ENCODE data around the gene NHERF2. TPM values are rescaled to one million over a fixed set of nuclear protein-coding genes. Genes with fewer than 3 reads are reported as not detected.

The NHERF2 gene
- total and polyA plus RNA-seq, 2 experiments from 2014 or later: 12.0 to 16.5 TPM

DNA sequence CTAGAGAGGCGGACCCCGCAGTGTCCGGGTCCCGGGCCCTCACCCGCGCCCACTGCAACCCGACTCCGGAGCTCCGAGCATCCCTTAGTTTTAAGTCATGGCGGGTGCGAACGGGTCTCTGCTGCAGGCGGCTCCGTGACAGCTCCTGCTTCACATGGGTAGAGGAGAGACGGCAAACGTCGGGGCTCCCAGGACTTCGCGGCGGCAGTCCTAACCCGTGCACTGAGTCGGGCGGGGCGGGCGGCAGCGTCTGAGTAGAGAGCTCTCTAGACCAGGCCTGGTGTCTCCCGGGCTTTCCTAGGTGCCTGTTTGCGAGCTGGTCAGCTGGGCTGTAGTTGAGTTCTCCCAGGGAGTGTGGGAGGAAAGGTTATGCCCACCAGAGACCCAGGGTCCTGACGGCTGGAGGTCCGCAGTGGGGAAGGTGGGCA is 21.4 kb downstream of the NHERF2 start:
- H3K27me3 Mint-ChIP-seq (ENCODE audit: insufficient read depth, low read depth, poor library complexity): peaks cover 12% of the 10 kb centered on the region
- Histone ChIP-seq H3F3A (replicated peaks; ENCODE audit: low read depth) (0 out of 2 replicates have a peak, but pooled peaks cover 5% of the 10 kb centered on the region), H3K27ac (ENCODE audit: low read depth) (no peak overlapping the region), H2AFZ (peak overlapping the region; percentile 85), H3K79me2 (replicated peaks; ENCODE audit: insufficient read depth) (peaks cover 22% of the 10 kb centered on the region), H3K4me2 (peak overlapping the region; percentile 96), H3K36me3 (ENCODE audit: insufficient read depth) (no peaks in the 10 kb centered on the region), H3K27me3 (ENCODE audit: insufficient read depth) (no peaks in the 10 kb centered on the region), H3K4me1 (ENCODE audit: insufficient read depth) (peaks cover 10% of the 10 kb centered on the region; the same call in 1 of the 2 replicates), H3K4me3 (peak overlapping the region; percentile 97), H4K20me1 (replicated peaks; ENCODE audit: insufficient read depth) (no peaks in the 10 kb centered on the region), H3K9me2 (ENCODE audit: insufficient read depth) (no peaks in the 10 kb centered on the region)
- ATAC-seq (peak; percentile 29), DNase-seq (ENCODE audit: low spot score) (no peak)
- H3K27ac Mint-ChIP-seq: no peak overlapping the region
- no peaks in the 10 kb centered on the region for H3K9me3 Mint-ChIP-seq
- TF ChIP-seq, protein P1, sequence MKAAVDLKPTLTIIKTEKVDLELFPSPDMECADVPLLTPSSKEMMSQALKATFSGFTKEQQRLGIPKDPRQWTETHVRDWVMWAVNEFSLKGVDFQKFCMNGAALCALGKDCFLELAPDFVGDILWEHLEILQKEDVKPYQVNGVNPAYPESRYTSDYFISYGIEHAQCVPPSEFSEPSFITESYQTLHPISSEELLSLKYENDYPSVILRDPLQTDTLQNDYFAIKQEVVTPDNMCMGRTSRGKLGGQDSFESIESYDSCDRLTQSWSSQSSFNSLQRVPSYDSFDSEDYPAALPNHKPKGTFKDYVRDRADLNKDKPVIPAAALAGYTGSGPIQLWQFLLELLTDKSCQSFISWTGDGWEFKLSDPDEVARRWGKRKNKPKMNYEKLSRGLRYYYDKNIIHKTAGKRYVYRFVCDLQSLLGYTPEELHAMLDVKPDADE (IDR thresholded peaks at IDR 0.05): no peak
- TF ChIP-seq, protein P2, sequence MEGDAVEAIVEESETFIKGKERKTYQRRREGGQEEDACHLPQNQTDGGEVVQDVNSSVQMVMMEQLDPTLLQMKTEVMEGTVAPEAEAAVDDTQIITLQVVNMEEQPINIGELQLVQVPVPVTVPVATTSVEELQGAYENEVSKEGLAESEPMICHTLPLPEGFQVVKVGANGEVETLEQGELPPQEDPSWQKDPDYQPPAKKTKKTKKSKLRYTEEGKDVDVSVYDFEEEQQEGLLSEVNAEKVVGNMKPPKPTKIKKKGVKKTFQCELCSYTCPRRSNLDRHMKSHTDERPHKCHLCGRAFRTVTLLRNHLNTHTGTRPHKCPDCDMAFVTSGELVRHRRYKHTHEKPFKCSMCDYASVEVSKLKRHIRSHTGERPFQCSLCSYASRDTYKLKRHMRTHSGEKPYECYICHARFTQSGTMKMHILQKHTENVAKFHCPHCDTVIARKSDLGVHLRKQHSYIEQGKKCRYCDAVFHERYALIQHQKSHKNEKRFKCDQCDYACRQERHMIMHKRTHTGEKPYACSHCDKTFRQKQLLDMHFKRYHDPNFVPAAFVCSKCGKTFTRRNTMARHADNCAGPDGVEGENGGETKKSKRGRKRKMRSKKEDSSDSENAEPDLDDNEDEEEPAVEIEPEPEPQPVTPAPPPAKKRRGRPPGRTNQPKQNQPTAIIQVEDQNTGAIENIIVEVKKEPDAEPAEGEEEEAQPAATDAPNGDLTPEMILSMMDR (conservative IDR thresholded peaks at IDR 0.05; ENCODE audit: low read depth in 2 of 2): no peak
- TF ChIP-seq JUNB (IDR thresholded peaks at IDR 0.05; ENCODE audit: unreplicated experiment) (no peak), EZH2 (IDR thresholded peaks at IDR 0.05; ENCODE audit: low read depth, unreplicated experiment) (no peak), POLR2AphosphoS5 (IDR thresholded peaks at IDR 0.05; ENCODE audit: low read depth) (no peak), ZNF114 (CRISPR knock-in tag; IDR thresholded peaks at IDR 0.05) (no peak), ZNF331 (CRISPR knock-in tag; IDR thresholded peaks at IDR 0.05; ENCODE audit: low read depth) (no peak), NANOG (IDR thresholded peaks at IDR 0.05; ENCODE audit: borderline replicate concordance) (no peak)
- peak overlapping the region; percentile 92 for H3K4me3 Mint-ChIP-seq
- H3K4me1 Mint-ChIP-seq: peaks cover 8% of the 10 kb centered on the region
- H3K36me3 Mint-ChIP-seq (ENCODE audit: low read depth): peaks cover 7% of the 10 kb centered on the region; the same call in 2 of the 3 replicates

DNA sequence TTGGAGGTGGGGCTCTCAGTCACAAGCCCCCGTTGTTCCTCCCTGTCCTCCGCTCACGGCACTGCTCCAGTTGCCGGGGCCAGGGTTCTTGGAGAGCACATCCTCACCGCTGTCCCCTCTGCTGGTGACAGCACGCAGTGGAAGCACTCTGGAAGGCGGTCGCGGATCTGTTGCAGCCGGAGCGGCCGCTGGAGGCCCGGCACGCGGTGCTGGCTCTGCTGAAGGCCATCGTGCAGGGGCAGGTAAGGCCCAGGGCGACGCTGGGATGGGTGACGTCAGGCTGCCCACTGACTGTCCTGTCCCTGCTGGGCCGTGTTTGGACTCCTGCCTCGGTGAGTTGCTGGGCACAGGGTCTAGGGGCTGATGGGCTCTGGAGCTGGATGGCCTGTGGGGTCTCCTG is 26.5 kb downstream of the NHERF2 start:
- ATAC-seq (no peak), DNase-seq (ENCODE audit: low spot score) (no peak)
- Histone ChIP-seq H4K20me1 (replicated peaks; ENCODE audit: insufficient read depth) (no peaks in the 10 kb centered on the region), H3K4me3 (no peak overlapping the region), H3K27me3 (ENCODE audit: insufficient read depth) (no peaks in the 10 kb centered on the region), H3K9me2 (ENCODE audit: insufficient read depth) (no peaks in the 10 kb centered on the region), H3K36me3 (ENCODE audit: insufficient read depth) (no peaks in the 10 kb centered on the region; the same call in 1 of the 2 replicates), H3K4me1 (ENCODE audit: insufficient read depth) (peaks cover 4% of the 10 kb centered on the region; the same call in 1 of the 2 replicates), H3F3A (replicated peaks; ENCODE audit: low read depth) (no peaks in the 10 kb centered on the region), H3K27ac (ENCODE audit: low read depth) (no peak overlapping the region), H3K79me2 (replicated peaks; ENCODE audit: insufficient read depth) (peaks cover 10% of the 10 kb centered on the region), H2AFZ (no peak overlapping the region), H3K4me2 (no peak overlapping the region)
- Mint-ChIP-seq H3K27me3 (ENCODE audit: insufficient read depth, low read depth, poor library complexity) (peaks cover 8% of the 10 kb centered on the region), H3K4me1 (peaks cover 5% of the 10 kb centered on the region; the same call in 2 of the 3 replicates), H3K27ac (no peak overlapping the region), H3K36me3 (ENCODE audit: low read depth) (peaks cover 17% of the 10 kb centered on the region), H3K9me3 (no peaks in the 10 kb centered on the region), H3K4me3 (no peak overlapping the region)
- TF ChIP-seq, protein P3, sequence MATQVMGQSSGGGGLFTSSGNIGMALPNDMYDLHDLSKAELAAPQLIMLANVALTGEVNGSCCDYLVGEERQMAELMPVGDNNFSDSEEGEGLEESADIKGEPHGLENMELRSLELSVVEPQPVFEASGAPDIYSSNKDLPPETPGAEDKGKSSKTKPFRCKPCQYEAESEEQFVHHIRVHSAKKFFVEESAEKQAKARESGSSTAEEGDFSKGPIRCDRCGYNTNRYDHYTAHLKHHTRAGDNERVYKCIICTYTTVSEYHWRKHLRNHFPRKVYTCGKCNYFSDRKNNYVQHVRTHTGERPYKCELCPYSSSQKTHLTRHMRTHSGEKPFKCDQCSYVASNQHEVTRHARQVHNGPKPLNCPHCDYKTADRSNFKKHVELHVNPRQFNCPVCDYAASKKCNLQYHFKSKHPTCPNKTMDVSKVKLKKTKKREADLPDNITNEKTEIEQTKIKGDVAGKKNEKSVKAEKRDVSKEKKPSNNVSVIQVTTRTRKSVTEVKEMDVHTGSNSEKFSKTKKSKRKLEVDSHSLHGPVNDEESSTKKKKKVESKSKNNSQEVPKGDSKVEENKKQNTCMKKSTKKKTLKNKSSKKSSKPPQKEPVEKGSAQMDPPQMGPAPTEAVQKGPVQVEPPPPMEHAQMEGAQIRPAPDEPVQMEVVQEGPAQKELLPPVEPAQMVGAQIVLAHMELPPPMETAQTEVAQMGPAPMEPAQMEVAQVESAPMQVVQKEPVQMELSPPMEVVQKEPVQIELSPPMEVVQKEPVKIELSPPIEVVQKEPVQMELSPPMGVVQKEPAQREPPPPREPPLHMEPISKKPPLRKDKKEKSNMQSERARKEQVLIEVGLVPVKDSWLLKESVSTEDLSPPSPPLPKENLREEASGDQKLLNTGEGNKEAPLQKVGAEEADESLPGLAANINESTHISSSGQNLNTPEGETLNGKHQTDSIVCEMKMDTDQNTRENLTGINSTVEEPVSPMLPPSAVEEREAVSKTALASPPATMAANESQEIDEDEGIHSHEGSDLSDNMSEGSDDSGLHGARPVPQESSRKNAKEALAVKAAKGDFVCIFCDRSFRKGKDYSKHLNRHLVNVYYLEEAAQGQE (IDR thresholded peaks at IDR 0.05; ENCODE audit: unreplicated experiment): no peak
- TF ChIP-seq ZNF114 (CRISPR knock-in tag; IDR thresholded peaks at IDR 0.05) (no peak), POLR2AphosphoS5 (IDR thresholded peaks at IDR 0.05; ENCODE audit: low read depth) (no peak), ZNF331 (CRISPR knock-in tag; IDR thresholded peaks at IDR 0.05; ENCODE audit: low read depth) (no peak)
